HepG2 (cell line): Measurements from ENCODE around the gene ADCY1. TPM values are rescaled to one million over a fixed set of nuclear protein-coding genes. Genes with fewer than 3 reads are reported as not detected.

Experiments
- BRCA1 ChIP-seq: sonication (generic); formaldehyde crosslinking; IDR thresholded peaks from 2 replicates; pipeline ENCODE4 v1.4.0; 2020; ENCODE audit warnings: missing genetic modification reagents
- ETV6 ChIP-seq: sonication (generic); formaldehyde crosslinking; conservative IDR thresholded peaks from 2 replicates; pipeline ENCODE4 v1.4.0; 2020; ENCODE audit warnings: missing genetic modification reagents
- HNRNPH1 ChIP-seq: fragments of 200-400 bp; formaldehyde crosslinking; optimal IDR thresholded peaks from 2 replicates; pipeline ENCODE3; 2017; ENCODE audit warnings: mild to moderate bottlenecking, low read depth, low read length
- KDM2A ChIP-seq: sonication (generic); formaldehyde crosslinking; IDR thresholded peaks from 2 replicates; pipeline ENCODE4 v1.4.0; 2020; ENCODE audit warnings: low read depth, missing genetic modification reagents, borderline replicate concordance
- MAFG ChIP-seq: sonication (generic); formaldehyde crosslinking; IDR thresholded peaks from 2 replicates; pipeline ENCODE4 v1.5.1; 2020; ENCODE audit warnings: mild to moderate bottlenecking, missing genetic modification reagents
- PHB2 ChIP-seq: fragments of 450-650 bp; IDR thresholded peaks from 2 replicates; pipeline ENCODE4 v1.6.1; 2018; ENCODE audit not compliant: partially characterized antibody
- RERE ChIP-seq: IDR thresholded peaks from 2 replicates; pipeline ENCODE4 v1.6.1; 2016; ENCODE audit warnings: low read depth, missing genetic modification reagents, missing compliant biosample characterization
- SYNCRIP ChIP-seq: fragments of 200-400 bp; formaldehyde crosslinking; IDR thresholded peaks from 2 replicates; pipeline ENCODE4 v1.6.1; 2018; ENCODE audit warnings: mild to moderate bottlenecking, low read depth, low read length; ENCODE audit not compliant: insufficient read depth
- TCF7L2 ChIP-seq: IDR thresholded peaks from 2 replicates; pipeline ENCODE4 v1.6.1; 2011; ENCODE audit warnings: mild to moderate bottlenecking, low read depth, low read length, moderate library complexity
- ZFP90 ChIP-seq: sonication (generic); formaldehyde crosslinking; IDR thresholded peaks from 2 replicates; pipeline ENCODE4 v1.8.0; 2022; ENCODE audit warnings: missing genetic modification reagents, mild to moderate bottlenecking, inconsistent platforms, borderline replicate concordance
- ZNF350 ChIP-seq: sonication (generic); formaldehyde crosslinking; IDR thresholded peaks from 2 replicates; pipeline ENCODE4 v1.4.0; 2020; ENCODE audit warnings: mild to moderate bottlenecking, low read depth, missing genetic modification reagents, borderline replicate concordance
- ZNF430 ChIP-seq: sonication (generic); formaldehyde crosslinking; IDR thresholded peaks from 2 replicates; pipeline ENCODE4 v1.9.0; 2021; ENCODE audit warnings: mild to moderate bottlenecking, missing genetic modification reagents
- ZNF460 ChIP-seq: sonication (generic); formaldehyde crosslinking; IDR thresholded peaks from 2 replicates; pipeline ENCODE4 v1.5.1; 2020; ENCODE audit warnings: missing genetic modification reagents, mild to moderate bottlenecking, borderline replicate concordance
- ZNF550 ChIP-seq: sonication (generic); formaldehyde crosslinking; IDR thresholded peaks from 2 replicates; pipeline ENCODE4 v1.4.0; 2020; ENCODE audit warnings: mild to moderate bottlenecking, missing genetic modification reagents, borderline replicate concordance
- ZNF775 ChIP-seq: sonication (generic); formaldehyde crosslinking; IDR thresholded peaks from 2 replicates; pipeline ENCODE4 v1.4.0; 2020; ENCODE audit warnings: missing genetic modification reagents, mild to moderate bottlenecking, moderate library complexity, borderline replicate concordance
- ZSCAN30 ChIP-seq: sonication (generic); formaldehyde crosslinking; IDR thresholded peaks from 2 replicates; pipeline ENCODE4 v1.5.0; 2020; ENCODE audit warnings: mild to moderate bottlenecking, missing genetic modification reagents
- polyA plus RNA-seq, 8 experiments: library from polyadenylated mRNA; depleted of rRNA in 3 of 8; stranded (reverse) in 7 of 8; unstranded in 1 of 8; fragments of >200 nt; fragmentation: Illumina TruSeq in 4 of 8; extraction: Trizol in 4 of 8; gene quantifications; 2 replicates each; pipeline versions ENCODE4 v1.2.1 to v1.2.3, GENCODE V29; 2011 to 2016; ENCODE audit warnings: low read depth in 4 of 8, missing spikeins in 1 of 8, mixed read lengths in 1 of 8; ENCODE audit not compliant: insufficient read depth in 1 of 8
- total RNA-seq, 5 experiments: library from RNA; depleted of rRNA; stranded (reverse); fragments of >200 nt; fragmentation: Illumina TruSeq; extraction: Trizol; gene quantifications; 2 replicates each; pipeline ENCODE4 v1.2.3, GENCODE V29; 2016; ENCODE audit warnings: low read depth in 1 of 5
- TF ChIP-seq, protein P1 (sequence below): sonication (generic); formaldehyde crosslinking; IDR thresholded peaks from 2 replicates; pipeline ENCODE4 v1.8.1; 2023; ENCODE audit warnings: mild to moderate bottlenecking, missing genetic modification reagents
- TF ChIP-seq, protein P2 (sequence below): sonication (generic); formaldehyde crosslinking; IDR thresholded peaks from 2 replicates; pipeline ENCODE4 v1.8.0; 2022; ENCODE audit warnings: missing genetic modification reagents, mild to moderate bottlenecking, borderline replicate concordance

ADCY1 gene
- total and polyA plus RNA-seq, 2 of the 13 experiments (the other 11 are each of a cell fraction or from before 2014, with no cell fraction given) = 0.80 to 1.2 TPM

GRCh38 chr7:45663167-45663921 is 89.2 kb downstream of the ADCY1 start (continued):
- TF ChIP-seq RERE (CRISPR knock-in tag) = no peak
- TF ChIP-seq ZFP90 = no peak
- no peak for TF ChIP-seq ZNF460
- TF ChIP-seq ZNF350 (CRISPR knock-in tag) = peak; percentile 36; the same call in 1 of the 2 replicates
- TF ChIP-seq, protein P1, sequence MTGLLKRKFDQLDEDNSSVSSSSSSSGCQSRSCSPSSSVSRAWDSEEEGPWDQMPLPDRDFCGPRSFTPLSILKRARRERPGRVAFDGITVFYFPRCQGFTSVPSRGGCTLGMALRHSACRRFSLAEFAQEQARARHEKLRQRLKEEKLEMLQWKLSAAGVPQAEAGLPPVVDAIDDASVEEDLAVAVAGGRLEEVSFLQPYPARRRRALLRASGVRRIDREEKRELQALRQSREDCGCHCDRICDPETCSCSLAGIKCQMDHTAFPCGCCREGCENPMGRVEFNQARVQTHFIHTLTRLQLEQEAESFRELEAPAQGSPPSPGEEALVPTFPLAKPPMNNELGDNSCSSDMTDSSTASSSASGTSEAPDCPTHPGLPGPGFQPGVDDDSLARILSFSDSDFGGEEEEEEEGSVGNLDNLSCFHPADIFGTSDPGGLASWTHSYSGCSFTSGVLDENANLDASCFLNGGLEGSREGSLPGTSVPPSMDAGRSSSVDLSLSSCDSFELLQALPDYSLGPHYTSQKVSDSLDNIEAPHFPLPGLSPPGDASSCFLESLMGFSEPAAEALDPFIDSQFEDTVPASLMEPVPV (CRISPR knock-in tag) = 0 out of 2 replicates have a peak, but pooled peaks have one; percentile 37
- no peak for TF ChIP-seq SYNCRIP
- TF ChIP-seq ZNF775 (CRISPR knock-in tag) = no peak
- no peak for TF ChIP-seq BRCA1 (CRISPR knock-in tag)
- no peak for TF ChIP-seq PHB2
- TF ChIP-seq ZNF550 (CRISPR knock-in tag) = no peak
- TF ChIP-seq KDM2A (CRISPR knock-in tag) = peak; percentile 59; the same call in 1 of the 2 replicates
- TF ChIP-seq ZNF430 (CRISPR knock-in tag) = no peak
- no peak for TF ChIP-seq MAFG
- TF ChIP-seq, protein P2, sequence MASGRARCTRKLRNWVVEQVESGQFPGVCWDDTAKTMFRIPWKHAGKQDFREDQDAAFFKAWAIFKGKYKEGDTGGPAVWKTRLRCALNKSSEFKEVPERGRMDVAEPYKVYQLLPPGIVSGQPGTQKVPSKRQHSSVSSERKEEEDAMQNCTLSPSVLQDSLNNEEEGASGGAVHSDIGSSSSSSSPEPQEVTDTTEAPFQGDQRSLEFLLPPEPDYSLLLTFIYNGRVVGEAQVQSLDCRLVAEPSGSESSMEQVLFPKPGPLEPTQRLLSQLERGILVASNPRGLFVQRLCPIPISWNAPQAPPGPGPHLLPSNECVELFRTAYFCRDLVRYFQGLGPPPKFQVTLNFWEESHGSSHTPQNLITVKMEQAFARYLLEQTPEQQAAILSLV (CRISPR knock-in tag) = 0 out of 2 replicates have a peak, but pooled peaks have one; percentile 38
- no peak for TF ChIP-seq HNRNPH1
- no peak for TF ChIP-seq ETV6 (CRISPR knock-in tag)
- no peak for TF ChIP-seq TCF7L2
- TF ChIP-seq ZSCAN30 (CRISPR knock-in tag) = no peak
